ENCODE results near the gene ORC5. TPM values are rescaled to one million over a fixed set of nuclear protein-coding genes. Genes with fewer than 3 reads are reported as not detected.
A peak's percentile ranks its signal among the peaks of the same experiment; 100 is the strongest.
"Not testable (repeated sequence)": the region's sequence is repeated elsewhere in the genome, so short reads cannot be mapped to it uniquely, and the experiment has no call there.

Gene ORC5
- polyA plus RNA-seq (2012; ENCODE audit: low read depth, missing spikeins): 15.8 TPM

- TF ChIP-seq POLR2AphosphoS5 (IDR thresholded peaks at IDR 0.05; ENCODE audit: low read depth, low read length) (peak; percentile 97), POU2F2 (IDR thresholded peaks at IDR 0.05; ENCODE audit: low read depth, low read length) (peak; percentile 81; the same call in 1 of the 2 replicates), POLR2A (IDR thresholded peaks at IDR 0.05; ENCODE audit: low read depth, low read length) (peak; percentile 98), PAX5 (IDR thresholded peaks at IDR 0.05; ENCODE audit: insufficient read depth, low read length, severe bottlenecking) (no peak), TAF1 (IDR thresholded peaks at IDR 0.05; ENCODE audit: low read depth, low read length) (peak; percentile 85), SPI1 (IDR thresholded peaks at IDR 0.05; ENCODE audit: low read depth, low read length) (no peak)
- FAIRE-seq: peak; percentile 98
- DNase-seq (ENCODE audit: insufficient read length, low spot score): peak; percentile 71
Measured at GRCh38 chr7:104207731-104208420, at the start of gene ORC5. TSS of gene ORC5 (minus strand) at chr7:104208013. CDS start at chr7:104207904, 109 bp downstream.

GRCh38 chr7:104255616-104256015, 47.8 kb upstream of the ORC5 start:
- DNase-seq (ENCODE audit: insufficient read length, low spot score) (no peak), FAIRE-seq (no peak)
- no peak for TF ChIP-seq POLR2A (IDR thresholded peaks at IDR 0.05; ENCODE audit: low read depth, low read length)
- no peak for TF ChIP-seq POLR2AphosphoS5 (IDR thresholded peaks at IDR 0.05; ENCODE audit: low read depth, low read length)
- TF ChIP-seq SPI1 (IDR thresholded peaks at IDR 0.05; ENCODE audit: low read depth, low read length): no peak
- TF ChIP-seq TAF1 (IDR thresholded peaks at IDR 0.05; ENCODE audit: low read depth, low read length): no peak
- TF ChIP-seq PAX5 (IDR thresholded peaks at IDR 0.05; ENCODE audit: insufficient read depth, low read length, severe bottlenecking): no peak
- TF ChIP-seq POU2F2 (IDR thresholded peaks at IDR 0.05; ENCODE audit: low read depth, low read length): no peak

- FAIRE-seq: no peak
- TF ChIP-seq TAF1 (IDR thresholded peaks at IDR 0.05; ENCODE audit: low read depth, low read length) (no peak), POU2F2 (IDR thresholded peaks at IDR 0.05; ENCODE audit: low read depth, low read length) (no peak), PAX5 (IDR thresholded peaks at IDR 0.05; ENCODE audit: insufficient read depth, low read length, severe bottlenecking) (no peak), SPI1 (IDR thresholded peaks at IDR 0.05; ENCODE audit: low read depth, low read length) (no peak), POLR2A (IDR thresholded peaks at IDR 0.05; ENCODE audit: low read depth, low read length) (no peak), POLR2AphosphoS5 (IDR thresholded peaks at IDR 0.05; ENCODE audit: low read depth, low read length) (no peak)
Measured at GRCh38 chr7:104255194-104255593, 47.4 kb upstream of the ORC5 start.

GRCh38 chr7:104254696-104255095, 46.9 kb upstream of the ORC5 start:
- TF ChIP-seq TAF1 (IDR thresholded peaks at IDR 0.05; ENCODE audit: low read depth, low read length) (no peak), POLR2A (IDR thresholded peaks at IDR 0.05; ENCODE audit: low read depth, low read length) (no peak), PAX5 (IDR thresholded peaks at IDR 0.05; ENCODE audit: insufficient read depth, low read length, severe bottlenecking) (no peak), POU2F2 (IDR thresholded peaks at IDR 0.05; ENCODE audit: low read depth, low read length) (no peak), POLR2AphosphoS5 (IDR thresholded peaks at IDR 0.05; ENCODE audit: low read depth, low read length) (no peak), SPI1 (IDR thresholded peaks at IDR 0.05; ENCODE audit: low read depth, low read length) (no peak)
- DNase-seq (ENCODE audit: insufficient read length, low spot score) (no peak), FAIRE-seq (no peak)

More at GRCh38 chr7:104255194-104255593, 47.4 kb upstream of the ORC5 start:
- DNase-seq (ENCODE audit: insufficient read length, low spot score): no peak

GRCh38 chr7:104252409-104253134, 44.8 kb upstream of the ORC5 start:
- TF ChIP-seq PAX5 (IDR thresholded peaks at IDR 0.05; ENCODE audit: insufficient read depth, low read length, severe bottlenecking) (no peak), POLR2AphosphoS5 (IDR thresholded peaks at IDR 0.05; ENCODE audit: low read depth, low read length) (no peak), POU2F2 (IDR thresholded peaks at IDR 0.05; ENCODE audit: low read depth, low read length) (no peak)
- DNase-seq (ENCODE audit: insufficient read length, low spot score) (no peak), FAIRE-seq (no peak)

GRCh38 chr7:104242638-104243037, 34.8 kb upstream of the ORC5 start:
- no peak for DNase-seq (ENCODE audit: insufficient read length, low spot score)
- TF ChIP-seq POU2F2 (IDR thresholded peaks at IDR 0.05; ENCODE audit: low read depth, low read length): no peak
- TF ChIP-seq PAX5 (IDR thresholded peaks at IDR 0.05; ENCODE audit: insufficient read depth, low read length, severe bottlenecking): no peak
- TF ChIP-seq POLR2AphosphoS5 (IDR thresholded peaks at IDR 0.05; ENCODE audit: low read depth, low read length): no peak
- TF ChIP-seq TAF1 (IDR thresholded peaks at IDR 0.05; ENCODE audit: low read depth, low read length): no peak
- no peak for TF ChIP-seq POLR2A (IDR thresholded peaks at IDR 0.05; ENCODE audit: low read depth, low read length)
- TF ChIP-seq SPI1 (IDR thresholded peaks at IDR 0.05; ENCODE audit: low read depth, low read length): no peak
- FAIRE-seq: no peak

GRCh38 chr7:104241538-104242209, 33.9 kb upstream of the ORC5 start:
- TF ChIP-seq TAF1 (IDR thresholded peaks at IDR 0.05; ENCODE audit: low read depth, low read length) (no peak), PAX5 (IDR thresholded peaks at IDR 0.05; ENCODE audit: insufficient read depth, low read length, severe bottlenecking) (no peak), POU2F2 (IDR thresholded peaks at IDR 0.05; ENCODE audit: low read depth, low read length) (no peak)
- no peak for FAIRE-seq
- DNase-seq (ENCODE audit: insufficient read length, low spot score): no peak

- DNase-seq (ENCODE audit: insufficient read length, low spot score) (no peak), FAIRE-seq (no peak)
- TF ChIP-seq SPI1 (IDR thresholded peaks at IDR 0.05; ENCODE audit: low read depth, low read length) (no peak), PAX5 (IDR thresholded peaks at IDR 0.05; ENCODE audit: insufficient read depth, low read length, severe bottlenecking) (no peak), POU2F2 (IDR thresholded peaks at IDR 0.05; ENCODE audit: low read depth, low read length) (no peak), POLR2AphosphoS5 (IDR thresholded peaks at IDR 0.05; ENCODE audit: low read depth, low read length) (no peak), TAF1 (IDR thresholded peaks at IDR 0.05; ENCODE audit: low read depth, low read length) (no peak), POLR2A (IDR thresholded peaks at IDR 0.05; ENCODE audit: low read depth, low read length) (no peak)
Measured at GRCh38 chr7:104241135-104241534, 33.3 kb upstream of the ORC5 start.

GRCh38 chr7:104240401-104240800, 32.6 kb upstream of the ORC5 start:
- FAIRE-seq (no peak), DNase-seq (ENCODE audit: insufficient read length, low spot score) (no peak)
- TF ChIP-seq TAF1 (IDR thresholded peaks at IDR 0.05; ENCODE audit: low read depth, low read length) (no peak), POLR2AphosphoS5 (IDR thresholded peaks at IDR 0.05; ENCODE audit: low read depth, low read length) (no peak), POU2F2 (IDR thresholded peaks at IDR 0.05; ENCODE audit: low read depth, low read length) (no peak), SPI1 (IDR thresholded peaks at IDR 0.05; ENCODE audit: low read depth, low read length) (no peak), POLR2A (IDR thresholded peaks at IDR 0.05; ENCODE audit: low read depth, low read length) (no peak), PAX5 (IDR thresholded peaks at IDR 0.05; ENCODE audit: insufficient read depth, low read length, severe bottlenecking) (no peak)

GRCh38 chr7:104234990-104235389, 27.2 kb upstream of the ORC5 start:
- not testable (repeated sequence) for DNase-seq (ENCODE audit: insufficient read length, low spot score); FAIRE-seq
